Liver (tissue), 9 donors: ENCODE results near the gene VWA3A. TPM values are rescaled to one million over a fixed set of nuclear protein-coding genes. Genes with fewer than 3 reads are reported as not detected.

ENCODE experiments used
- DNase-seq: peaks from one replicate; pipeline ENCODE4 v3.0.0-alpha.2; 2017; ENCODE audit warnings: low spot score
- H3K27ac ChIP-seq, 2 donors: one replicate each; pipeline ENCODE4 v1.7.0; 2013; ENCODE audit warnings: inconsistent platforms in 2 of 2, low read length in 2 of 2, control low read depth in 1 of 2, low read depth in 1 of 2, mild to moderate bottlenecking in 1 of 2
- H3K27me3 ChIP-seq, 4 donors: one replicate each; pipeline versions ENCODE4 v1.6.1 to v1.7.0; 2013; ENCODE audit warnings: low read length in 3 of 4, inconsistent platforms in 1 of 4, mild to moderate bottlenecking in 1 of 4, moderate library complexity in 1 of 4; ENCODE audit not compliant: control insufficient read depth in 4 of 4, insufficient read depth in 4 of 4
- H3K36me3 ChIP-seq, 4 donors: one replicate each; pipeline versions ENCODE4 v1.6.1 to v1.7.0; 2013; ENCODE audit warnings: low read length in 3 of 4, mild to moderate bottlenecking in 3 of 4, low read depth in 1 of 4, moderate library complexity in 1 of 4; ENCODE audit not compliant: control insufficient read depth in 4 of 4, insufficient read depth in 3 of 4
- H3K4me1 ChIP-seq, 4 donors: one replicate each; pipeline versions ENCODE4 v1.6.1 to v1.7.0; 2013; ENCODE audit warnings: low read length in 3 of 4, mild to moderate bottlenecking in 3 of 4, moderate library complexity in 1 of 4; ENCODE audit not compliant: control insufficient read depth in 4 of 4, insufficient read depth in 4 of 4
- H3K4me3 ChIP-seq, 3 donors: one replicate each; pipeline versions ENCODE4 v1.6.1 to v1.7.0; 2013; ENCODE audit warnings: low read length in 3 of 3, control low read depth in 1 of 3, low read depth in 1 of 3, mild to moderate bottlenecking in 1 of 3
- H3K9ac ChIP-seq, 2 donors: one replicate each; pipeline ENCODE4 v1.7.0; 2013; ENCODE audit warnings: low read length in 2 of 2, mild to moderate bottlenecking in 2 of 2, moderate library complexity in 2 of 2, control low read depth in 1 of 2, low read depth in 1 of 2
- H3K9me3 ChIP-seq, 4 donors: one replicate each; pipeline versions ENCODE4 v1.6.1 to v1.7.0; 2013; ENCODE audit warnings: low read length in 3 of 4; ENCODE audit not compliant: control insufficient read depth in 4 of 4
- CTCF ChIP-seq: fragments of 150-350 bp; IDR thresholded peaks from 2 replicates; pipeline ENCODE4 v1.5.1; 2017; ENCODE audit warnings: improper control_type of control experiment, low read depth, low read length; ENCODE audit not compliant: missing input control
- EGR1 ChIP-seq, 2 donors: IDR thresholded peaks; 2 replicates each; pipeline ENCODE4 v1.6.1; 2016 to 2018; ENCODE audit warnings: antibody characterized with exemption in 2 of 2, low read depth in 2 of 2
- FOXA1 ChIP-seq: IDR thresholded peaks from 2 replicates; pipeline ENCODE4 v1.6.1; 2016; ENCODE audit warnings: antibody characterized with exemption
- FOXA2 ChIP-seq: IDR thresholded peaks from 2 replicates; pipeline ENCODE4 v1.6.1; 2016; ENCODE audit warnings: antibody characterized with exemption
- GABPA ChIP-seq, 2 donors: IDR thresholded peaks in 1 of 2; conservative IDR thresholded peaks in 1 of 2; 2 replicates each; pipeline ENCODE4 v1.6.1; 2016; ENCODE audit warnings: antibody characterized with exemption in 2 of 2, mild to moderate bottlenecking in 1 of 2, moderate library complexity in 1 of 2
- HNF4A ChIP-seq, 2 donors: conservative IDR thresholded peaks; 2 replicates each; pipeline ENCODE4 v1.6.1; 2016; ENCODE audit warnings: antibody characterized with exemption in 2 of 2, mild to moderate bottlenecking in 2 of 2
- HNF4G ChIP-seq: IDR thresholded peaks from 2 replicates; pipeline ENCODE4 v1.6.1; 2016; ENCODE audit warnings: antibody characterized with exemption
- JUND ChIP-seq, 2 donors: IDR thresholded peaks; 2 replicates each; pipeline ENCODE4 v1.6.1; 2016; ENCODE audit warnings: antibody characterized with exemption in 2 of 2
- MAX ChIP-seq: IDR thresholded peaks from 2 replicates; pipeline ENCODE4 v1.6.1; 2016; ENCODE audit warnings: antibody characterized with exemption
- NR2F2 ChIP-seq: IDR thresholded peaks from 2 replicates; pipeline ENCODE4 v1.6.1; 2016; ENCODE audit warnings: antibody characterized with exemption
- RAD21 ChIP-seq, 2 donors: IDR thresholded peaks; 2 replicates each; pipeline ENCODE4 v1.6.1; 2016; ENCODE audit warnings: antibody characterized with exemption in 2 of 2, mild to moderate bottlenecking in 2 of 2
- REST ChIP-seq: IDR thresholded peaks from 2 replicates; pipeline ENCODE4 v1.6.1; 2016; ENCODE audit warnings: antibody characterized with exemption, mild to moderate bottlenecking
- RXRA ChIP-seq, 2 donors: IDR thresholded peaks; 2 replicates each; pipeline ENCODE4 v1.6.1; 2017 to 2018; ENCODE audit warnings: antibody characterized with exemption in 2 of 2, mild to moderate bottlenecking in 1 of 2
- SP1 ChIP-seq: IDR thresholded peaks from 2 replicates; pipeline ENCODE4 v1.6.1; 2018; ENCODE audit warnings: antibody characterized with exemption, mild to moderate bottlenecking
- TAF1 ChIP-seq: conservative IDR thresholded peaks from 2 replicates; pipeline ENCODE4 v1.6.1; 2016; ENCODE audit warnings: antibody characterized with exemption, mild to moderate bottlenecking
- YY1 ChIP-seq: IDR thresholded peaks from 2 replicates; pipeline ENCODE4 v1.6.1; 2016; ENCODE audit warnings: antibody characterized with exemption, mild to moderate bottlenecking
- ZBTB33 ChIP-seq: IDR thresholded peaks from 2 replicates; pipeline ENCODE4 v1.6.1; 2016; ENCODE audit warnings: antibody characterized with exemption
- WGBS: extraction: QIAGEN DNeasy Blood & Tissue Kit; methylation state at CpG from one replicate; pipeline ENCODE4 v1.1.7; 2013; 5-methylcytosine and 5-hydroxymethylcytosine counted together
- polyA plus RNA-seq, 2 donors: library from polyadenylated mRNA; stranded (reverse) in 1 of 2; unstranded in 1 of 2; fragments of 200-250 nt in 1 of 2; fragments of >200 nt in 1 of 2; fragmentation: Nextera tagmentation in 1 of 2; extraction: Ambion mirVana in 1 of 2; gene quantifications; one replicate each; pipeline versions ENCODE4 v1.2.1 to v1.2.3, GENCODE V29; 2013 to 2015
- total RNA-seq, 2 donors: library from RNA; depleted of rRNA; stranded (reverse); fragments of >200 nt; gene quantifications; one replicate each; pipeline ENCODE4 v1.2.3, GENCODE V29; 2014
- donor health status: healthy.
- donor health status: healthy.
- donor health status: healthy.
- donor health status: healthy.
- donor health status: healthy.

The VWA3A gene
- total and polyA plus RNA-seq, 4 donors: 0.05 to 0.17 TPM; not detected in 2

- Histone ChIP-seq H3K27ac (peak within 1 kb of the TSS; percentile 79 to 91), H3K4me3 (peak within 1 kb of the TSS; percentile 68 to 96 (median 70)), H3K27me3 (no peaks in the 10 kb centered on the region), H3K4me1 (peaks cover 7 to 21% (median 12%) of the 10 kb centered on the region in 4 donors), H3K9me3 (no peaks in the 10 kb centered on the region), H3K9ac (peak within 1 kb of the TSS; percentile 56 to 87), H3K36me3 (no peaks in the 10 kb centered on the region)
- no peak for TF ChIP-seq ZBTB33
- TF ChIP-seq FOXA2: peak; percentile 59
- peak; percentile 34 for TF ChIP-seq REST
- peak; percentile 66 for TF ChIP-seq YY1
- peak; percentile 73 to 76 for TF ChIP-seq RAD21 (IDR thresholded peaks at IDR 0.05)
- TF ChIP-seq NR2F2: no peak
- peak; percentile 79 for TF ChIP-seq SP1
- TF ChIP-seq HNF4G: no peak
- TF ChIP-seq EGR1 (IDR thresholded peaks at IDR 0.05; ENCODE audit: low read depth in 2 of 2): peak in 1 of 2 donors; percentile 15
- peak; percentile 84 for TF ChIP-seq CTCF
- no peak for TF ChIP-seq TAF1
- TF ChIP-seq HNF4A (conservative IDR thresholded peaks at IDR 0.05): peak; percentile 52 to 56
- peak; percentile 42 to 71 for TF ChIP-seq RXRA (IDR thresholded peaks at IDR 0.05)
- TF ChIP-seq MAX: peak; percentile 63
- peak; percentile 65 to 83 for TF ChIP-seq GABPA (IDR thresholded peaks at IDR 0.05 in 1 of 2, conservative IDR thresholded peaks at IDR 0.05 in 1 of 2)
- TF ChIP-seq JUND (IDR thresholded peaks at IDR 0.05): peak in 1 of 2 donors; percentile 23
- TF ChIP-seq FOXA1: peak; percentile 51
- WGBS: under 1% methylated on average over 74 of the region's 74 CpGs
- peak; percentile 88 for DNase-seq
Measured at GRCh38 chr16:22206013-22206841, 113.9 kb downstream of the VWA3A start, which contains the start of gene EEF2K. Gene EEF2K, plus strand, starts transcription at chr16:22206278. Its CDS starts 19,452 bp downstream, at chr16:22225730.

Other genes starting within 250 kb of the VWA3A start
- gene NPIPB4, start 234.8 kb upstream of the VWA3A start, total RNA-seq: 10 to 100 TPM; 44.0 to 49.4 TPM
- gene NPIPB4, start 234.8 kb upstream of the VWA3A start, polyA plus RNA-seq: 10 to 100 TPM in 1 of 2 donors, 1 to 10 TPM in 1; 2.6 to 23.8 TPM
- gene UQCRC2, start 139.2 kb upstream of the VWA3A start, total RNA-seq: 100 to 1,000 TPM; 138 to 141 TPM
- gene UQCRC2, start 139.2 kb upstream of the VWA3A start, polyA plus RNA-seq: 100 to 1,000 TPM in 1 of 2 donors, 10 to 100 TPM in 1; 88.8 to 164 TPM
- gene PDZD9, start 91.4 kb upstream of the VWA3A start, total RNA-seq: not detected
- not detected for gene PDZD9, start 91.4 kb upstream of the VWA3A start, polyA plus RNA-seq
- gene MOSMO, start 84.4 kb upstream of the VWA3A start, total RNA-seq: 10 to 100 TPM in 1 of 2 donors, 1 to 10 TPM in 1; 4.2 to 13.6 TPM
- gene MOSMO, start 84.4 kb upstream of the VWA3A start, polyA plus RNA-seq: 1 to 10 TPM; 3.9 to 4.8 TPM
- not detected for gene SDR42E2, start 70.0 kb downstream of the VWA3A start, total RNA-seq
- under 1 TPM in 1 of 2 donors, not detected in 1; 0.07 TPM for gene SDR42E2, start 70.0 kb downstream of the VWA3A start, polyA plus RNA-seq
- gene EEF2K, start 113.7 kb downstream of the VWA3A start, total RNA-seq: 10 to 100 TPM; 11.5 to 14.3 TPM
- gene EEF2K, start 113.7 kb downstream of the VWA3A start, polyA plus RNA-seq: 1 to 10 TPM; 3.2 to 4.5 TPM
- gene POLR3E, start 204.9 kb downstream of the VWA3A start, total RNA-seq: 10 to 100 TPM; 20.0 to 42.9 TPM
- gene POLR3E, start 204.9 kb downstream of the VWA3A start, polyA plus RNA-seq: 10 to 100 TPM; 16.0 to 16.6 TPM